ENCODE data around the gene DLX4. TPM values are rescaled to one million over a fixed set of nuclear protein-coding genes. Genes with fewer than 3 reads are reported as not detected.

DLX4 gene
- polyA plus RNA-seq, 3 donors from 2014 or later, result 0.19 to 0.32 TPM; not detected in 1

DNA sequence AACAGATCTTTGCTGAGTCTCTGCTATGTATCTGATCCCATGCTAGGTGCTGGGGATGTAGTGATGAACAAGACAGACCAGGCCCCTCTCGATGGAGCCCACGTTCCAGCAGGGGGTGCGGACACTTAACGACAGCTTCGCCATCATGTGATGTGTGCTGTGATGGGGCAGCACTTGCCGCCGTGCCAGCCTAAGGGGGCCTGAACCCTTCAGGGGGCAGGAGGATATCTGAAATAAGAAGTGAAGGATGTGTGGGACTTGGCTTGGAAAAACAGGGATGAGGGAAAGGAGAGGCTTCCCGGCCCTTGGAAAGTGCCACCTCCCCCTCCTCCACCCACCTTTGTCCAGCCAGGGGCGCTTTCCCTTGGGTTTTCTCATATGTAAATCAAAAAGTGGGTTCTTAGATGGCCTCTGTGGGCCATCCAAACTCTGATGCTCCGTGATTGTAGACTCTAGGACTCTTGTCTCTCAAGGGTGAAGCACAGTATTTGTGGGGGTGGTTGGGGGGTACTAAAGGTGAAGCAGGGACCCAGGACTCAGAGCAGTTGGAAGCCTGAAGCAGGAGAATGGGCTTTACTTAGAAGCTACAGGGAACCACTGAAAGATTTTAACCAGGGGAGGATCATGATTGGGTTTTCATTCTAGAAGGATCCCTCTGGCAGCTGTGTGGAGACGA lies 30.0 kb downstream of the DLX4 start:
- H3K36me3 Mint-ChIP-seq, result no peaks in the 10 kb centered on the region
- H3K9me3 Mint-ChIP-seq, result peaks cover 0 to 2% (median 0%) of the 10 kb centered on the region in 6 donors
- peaks cover 26 to 53% (median 31%) of the 10 kb centered on the region in 3 donors for H3K27me3 Mint-ChIP-seq (ENCODE audit: low read depth in 3 of 3)
- no peak for DNase-seq
- no peak overlapping the region for H3K4me3 Mint-ChIP-seq
- H3K27ac Mint-ChIP-seq, result no peak overlapping the region
- peaks cover 17 to 25% of the 10 kb centered on the region in 2 donors for H3K4me1 Mint-ChIP-seq

DNA sequence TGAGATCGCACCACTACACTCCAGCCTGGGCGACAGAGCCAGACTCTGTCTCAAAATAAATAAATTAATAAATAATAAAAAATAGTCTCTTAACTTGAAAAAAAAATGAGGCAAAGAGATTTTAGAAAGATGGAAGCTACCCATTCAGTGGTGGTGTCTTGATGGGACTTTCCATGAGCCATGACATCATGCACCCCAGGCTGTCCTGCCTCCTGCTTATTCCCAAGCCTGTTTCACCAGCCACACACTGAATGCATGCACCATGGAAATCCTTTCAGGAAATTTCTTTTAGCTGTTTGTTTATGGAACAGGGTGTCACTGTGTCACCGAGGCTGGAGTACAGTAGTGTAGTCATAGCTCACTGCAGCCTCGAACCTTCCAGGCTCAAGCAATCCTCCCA lies 34.9 kb downstream of the DLX4 start:
- DNase-seq, result no peak
- H3K36me3 Mint-ChIP-seq, result no peaks in the 10 kb centered on the region
- peaks cover 14 to 30% (median 18%) of the 10 kb centered on the region in 3 donors for H3K27me3 Mint-ChIP-seq (ENCODE audit: low read depth in 3 of 3)
- no peak overlapping the region for H3K4me3 Mint-ChIP-seq
- peaks cover 0 to 2% (median 1%) of the 10 kb centered on the region in 6 donors for H3K9me3 Mint-ChIP-seq
- no peak overlapping the region for H3K27ac Mint-ChIP-seq
- no peaks in the 10 kb centered on the region for H3K4me1 Mint-ChIP-seq

- H3K9me3 Mint-ChIP-seq, result peaks cover 10 to 29% (median 19%) of the 10 kb centered on the region in 6 donors
- no peak overlapping the region for H3K4me3 Mint-ChIP-seq
- H3K36me3 Mint-ChIP-seq, result peaks cover 0 to 8% (median 0%) of the 10 kb centered on the region in 3 donors
- peaks cover 10 to 22% (median 19%) of the 10 kb centered on the region in 3 donors for H3K27me3 Mint-ChIP-seq (ENCODE audit: low read depth in 3 of 3)
- DNase-seq, result no peak
- H3K4me1 Mint-ChIP-seq, result no peaks in the 10 kb centered on the region
- H3K27ac Mint-ChIP-seq, result no peak overlapping the region
Measured at GRCh38 chr17:50009282-50009681, 40.3 kb downstream of the DLX4 start.

GRCh38 chr17:50013079-50013478 lies 44.1 kb downstream of the DLX4 start:
- Mint-ChIP-seq H3K27me3 (ENCODE audit: low read depth in 3 of 3) (peaks cover 2 to 13% (median 12%) of the 10 kb centered on the region in 3 donors), H3K36me3 (peaks cover 0 to 8% (median 7%) of the 10 kb centered on the region in 3 donors), H3K9me3 (peaks cover 15 to 38% (median 25%) of the 10 kb centered on the region in 6 donors), H3K27ac (no peak overlapping the region), H3K4me3 (no peak overlapping the region), H3K4me1 (no peaks in the 10 kb centered on the region)
- no peak for DNase-seq

- Mint-ChIP-seq H3K9me3 (peaks cover 12 to 32% (median 21%) of the 10 kb centered on the region in 6 donors), H3K4me3 (no peak overlapping the region)
Measured at GRCh38 chr17:50014471-50015088, 45.6 kb downstream of the DLX4 start.

GRCh38 chr17:50015146-50015545 lies 46.2 kb downstream of the DLX4 start:
- H3K4me1 Mint-ChIP-seq, result no peaks in the 10 kb centered on the region
- no peak overlapping the region for H3K4me3 Mint-ChIP-seq
- H3K36me3 Mint-ChIP-seq, result peaks cover 0 to 8% (median 7%) of the 10 kb centered on the region in 3 donors
- no peak for DNase-seq
- no peak overlapping the region for H3K27ac Mint-ChIP-seq
- H3K27me3 Mint-ChIP-seq (ENCODE audit: low read depth in 3 of 3), result peaks cover 0 to 15% (median 13%) of the 10 kb centered on the region in 3 donors
- peaks cover 12 to 32% (median 21%) of the 10 kb centered on the region in 6 donors for H3K9me3 Mint-ChIP-seq

More at GRCh38 chr17:50014471-50015088, 45.6 kb downstream of the DLX4 start:
- Mint-ChIP-seq H3K4me1 (no peaks in the 10 kb centered on the region), H3K27me3 (ENCODE audit: low read depth in 3 of 3) (peaks cover 2 to 15% (median 13%) of the 10 kb centered on the region in 3 donors), H3K27ac (no peak overlapping the region), H3K36me3 (peaks cover 0 to 8% (median 7%) of the 10 kb centered on the region in 3 donors)
- no peak for DNase-seq

- Mint-ChIP-seq H3K36me3 (peaks cover 0 to 7% (median 0%) of the 10 kb centered on the region in 3 donors), H3K27ac (no peak overlapping the region), H3K4me1 (no peaks in the 10 kb centered on the region), H3K27me3 (ENCODE audit: low read depth in 3 of 3) (peaks cover 5 to 17% (median 10%) of the 10 kb centered on the region in 3 donors), H3K9me3 (peaks cover 2 to 12% (median 10%) of the 10 kb centered on the region in 6 donors), H3K4me3 (no peak overlapping the region)
- DNase-seq, result no peak
Measured at GRCh38 chr17:50018909-50019308, 49.9 kb downstream of the DLX4 start.

DNA sequence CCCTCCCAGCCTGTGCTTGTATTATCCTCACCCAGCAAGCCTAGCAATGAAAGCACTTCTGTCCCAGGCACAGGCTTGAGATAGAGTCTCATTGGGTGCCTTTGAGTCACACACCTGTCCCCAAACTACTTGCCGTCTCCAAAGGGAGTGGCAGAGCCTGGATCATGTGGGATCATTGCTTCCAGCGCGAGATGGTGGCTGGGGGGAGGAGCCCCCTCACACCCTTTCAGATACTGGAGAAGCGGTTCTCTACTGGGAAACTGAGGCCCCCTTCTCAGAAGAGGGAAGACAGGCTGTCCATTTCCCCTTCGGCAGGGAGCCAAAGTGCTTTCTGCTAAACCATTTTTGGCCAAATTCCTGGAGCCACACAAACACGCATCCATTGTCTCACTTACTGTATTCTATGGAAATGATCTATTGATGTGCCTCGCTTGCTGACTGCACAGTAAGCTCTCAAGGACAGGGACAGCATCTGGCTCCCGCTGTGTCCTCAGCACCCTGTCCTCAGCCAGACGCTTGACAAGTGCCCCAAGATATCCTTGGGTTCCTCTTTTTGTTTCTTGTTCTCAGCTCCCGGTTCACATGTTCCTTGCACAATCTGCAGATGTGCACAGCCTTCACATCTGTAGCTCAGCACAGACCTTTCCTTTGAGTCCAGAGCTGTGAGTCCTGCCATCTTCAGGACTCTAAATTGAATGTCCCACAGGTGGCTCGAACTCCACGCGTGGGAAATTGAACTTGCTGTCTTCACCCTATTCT lies 52.0 kb downstream of the DLX4 start:
- no peak for DNase-seq
- H3K9me3 Mint-ChIP-seq, result no peaks in the 10 kb centered on the region
- H3K4me1 Mint-ChIP-seq, result no peaks in the 10 kb centered on the region

GRCh38 chr17:50021681-50022370 lies 52.8 kb downstream of the DLX4 start:
- Mint-ChIP-seq H3K27me3 (ENCODE audit: low read depth in 3 of 3) (peaks cover 6 to 16% (median 10%) of the 10 kb centered on the region in 3 donors), H3K4me1 (peaks cover 2 to 4% of the 10 kb centered on the region in 2 donors), H3K4me3 (no peak overlapping the region), H3K27ac (no peak overlapping the region), H3K36me3 (no peaks in the 10 kb centered on the region), H3K9me3 (no peaks in the 10 kb centered on the region)
- DNase-seq, result no peak

More for the DNA sequence above, 52.0 kb downstream of the DLX4 start:
- Mint-ChIP-seq H3K36me3 (no peaks in the 10 kb centered on the region), H3K27me3 (ENCODE audit: low read depth in 3 of 3) (peaks cover 5 to 17% (median 10%) of the 10 kb centered on the region in 3 donors), H3K27ac (peak overlapping the region in 1 of 6 donors; percentile 14), H3K4me3 (no peak overlapping the region)

GRCh38 chr17:50022463-50023130 lies 53.6 kb downstream of the DLX4 start:
- DNase-seq, result no peak
- H3K27me3 Mint-ChIP-seq (ENCODE audit: low read depth in 3 of 3), result peaks cover 7 to 13% (median 10%) of the 10 kb centered on the region in 3 donors
- peaks cover 9 to 10% of the 10 kb centered on the region in 2 donors for H3K4me1 Mint-ChIP-seq
- no peak overlapping the region for H3K27ac Mint-ChIP-seq
- H3K4me3 Mint-ChIP-seq, result no peak overlapping the region
- H3K9me3 Mint-ChIP-seq, result no peaks in the 10 kb centered on the region
- no peaks in the 10 kb centered on the region for H3K36me3 Mint-ChIP-seq

DNA sequence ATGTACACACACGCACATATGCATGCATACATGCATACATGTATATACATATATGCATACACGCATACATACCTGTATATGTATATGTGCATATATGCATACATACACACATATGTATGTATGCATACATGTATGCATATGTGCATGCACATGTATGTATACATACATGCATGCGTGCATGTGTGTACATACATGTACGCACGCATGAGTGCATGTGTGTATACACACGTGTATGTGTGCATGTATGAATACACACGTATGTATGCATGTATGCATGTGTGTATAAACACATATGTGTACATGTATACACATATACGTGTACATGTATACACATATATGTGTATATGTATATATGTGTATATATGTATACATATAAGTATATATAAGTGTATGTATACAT lies 54.5 kb downstream of the DLX4 start:
- H3K27me3 Mint-ChIP-seq (ENCODE audit: low read depth in 3 of 3), result peaks cover 11 to 17% (median 15%) of the 10 kb centered on the region in 3 donors
- no peak overlapping the region for H3K27ac Mint-ChIP-seq
- peaks cover 10 to 11% of the 10 kb centered on the region in 2 donors for H3K4me1 Mint-ChIP-seq
- no peak overlapping the region for H3K4me3 Mint-ChIP-seq
- no peaks in the 10 kb centered on the region for H3K36me3 Mint-ChIP-seq
- DNase-seq, result no peak
- no peaks in the 10 kb centered on the region for H3K9me3 Mint-ChIP-seq
